Upper lobe of left lung (tissue), 6 donors: ENCODE results near the gene GOSR2. TPM values are rescaled to one million over a fixed set of nuclear protein-coding genes. Genes with fewer than 3 reads are reported as not detected.

Experiments
- ATAC-seq, 2 donors: fragments of 200-7000 bp; cut with Tn5 transposase; one replicate each; pipeline ENCODE4 v1.9.1; 2022; ENCODE audit warnings: mild to moderate bottlenecking in 2 of 2, moderate library complexity in 2 of 2; ENCODE audit not compliant: low FRiP score in 2 of 2
- DNase-seq, 2 donors: peaks; one replicate each; pipeline ENCODE4 v3.0.0-alpha.2; 2019 to 2020
- H3K27ac ChIP-seq, 4 donors: fragments of 200-600 bp; sonication (generic); one replicate each; pipeline ENCODE4 v1.5.1; 2016 to 2019
- H3K27me3 ChIP-seq, 4 donors: fragments of 200-600 bp; sonication (generic); one replicate each; pipeline ENCODE4 v1.5.1; 2017 to 2019
- H3K36me3 ChIP-seq, 4 donors: fragments of 200-600 bp; sonication (generic); one replicate each; pipeline ENCODE4 v1.5.1; 2016 to 2019
- H3K4me1 ChIP-seq, 4 donors: fragments of 200-600 bp; sonication (generic); one replicate each; pipeline ENCODE4 v1.5.1; 2018 to 2019
- H3K4me3 ChIP-seq, 4 donors: fragments of 200-600 bp; sonication (generic); one replicate each; pipeline ENCODE4 v1.5.1; 2017 to 2019; ENCODE audit warnings: mild to moderate bottlenecking in 2 of 4, moderate library complexity in 1 of 4
- H3K9me3 ChIP-seq, 4 donors: fragments of 200-600 bp; sonication (generic); one replicate each; pipeline ENCODE4 v1.5.1; 2018 to 2019
- EP300 ChIP-seq, 4 donors: sonication (generic); formaldehyde crosslinking; IDR thresholded peaks; one replicate each; pipeline ENCODE4 v1.5.1; 2017; ENCODE audit warnings: antibody characterized with exemption in 4 of 4, control low read depth in 2 of 4
- POLR2A ChIP-seq, 4 donors: fragments of 450-650 bp; IDR thresholded peaks; one replicate each; pipeline ENCODE4 v1.5.1; 2016 to 2017; ENCODE audit warnings: antibody characterized with exemption in 4 of 4, mild to moderate bottlenecking in 2 of 4
- POLR2AphosphoS5 ChIP-seq, 2 donors: sonication (generic); formaldehyde crosslinking; IDR thresholded peaks; one replicate each; pipeline ENCODE4 v1.5.1; 2017; ENCODE audit warnings: antibody characterized with exemption in 2 of 2
- WGBS, 2 donors: methylation state at CpG; one replicate each; pipeline ENCODE4 v1.1.5; 2017 to 2018; 5-methylcytosine and 5-hydroxymethylcytosine counted together
- total RNA-seq, 6 donors: library from RNA; depleted of rRNA in 4 of 6; stranded (reverse); fragments of >200 nt in 4 of 6; gene quantifications; one replicate each; pipeline versions ENCODE4 v1.1.0 to v1.2.1, GENCODE V29; 2016 to 2021
- TF ChIP-seq, protein P1 (sequence below), 6 experiments: fragments of 450-650 bp in 4 of 6; fragments of 200-600 bp in 2 of 6; sonication (generic) in 2 of 6; IDR thresholded peaks; one replicate each; pipeline ENCODE4 v1.5.1; 2016 to 2019; ENCODE audit warnings: antibody characterized with exemption in 6 of 6
- donor health status: DM: no; HTN: no; CAD: no; lungs with moderate emphysema.
- donor health status: DM: no; HTN: yes; CAD: no; lungs with severe emphysema.

GOSR2 gene
- total RNA-seq, 6 donors from 2014 or later = 40.3 to 79.6 (median 50.8) TPM

DNA sequence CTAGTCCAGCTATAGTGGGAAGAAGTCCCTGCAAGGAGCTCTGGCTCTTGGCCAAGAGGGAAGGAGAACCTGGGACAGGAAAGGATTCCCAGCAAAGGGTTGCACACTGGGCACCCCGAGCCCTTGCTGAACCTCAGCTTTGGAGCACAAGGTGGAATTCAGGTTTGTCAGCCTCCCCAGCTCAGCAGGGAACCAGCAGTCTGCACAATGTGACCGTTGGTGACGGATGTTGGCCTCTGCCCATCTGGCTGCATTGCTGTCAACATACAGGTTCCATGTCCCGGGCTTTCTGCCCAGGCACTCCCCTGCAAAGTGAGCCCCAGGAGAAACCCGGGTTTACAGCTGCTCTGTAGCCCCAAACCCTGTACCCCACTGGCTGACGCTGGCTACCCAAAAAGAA lies 49.4 kb downstream of the GOSR2 start:
- no peak for TF ChIP-seq POLR2AphosphoS5 (IDR thresholded peaks at IDR 0.05)
- no peak for TF ChIP-seq EP300 (IDR thresholded peaks at IDR 0.05)
- TF ChIP-seq, protein P1, sequence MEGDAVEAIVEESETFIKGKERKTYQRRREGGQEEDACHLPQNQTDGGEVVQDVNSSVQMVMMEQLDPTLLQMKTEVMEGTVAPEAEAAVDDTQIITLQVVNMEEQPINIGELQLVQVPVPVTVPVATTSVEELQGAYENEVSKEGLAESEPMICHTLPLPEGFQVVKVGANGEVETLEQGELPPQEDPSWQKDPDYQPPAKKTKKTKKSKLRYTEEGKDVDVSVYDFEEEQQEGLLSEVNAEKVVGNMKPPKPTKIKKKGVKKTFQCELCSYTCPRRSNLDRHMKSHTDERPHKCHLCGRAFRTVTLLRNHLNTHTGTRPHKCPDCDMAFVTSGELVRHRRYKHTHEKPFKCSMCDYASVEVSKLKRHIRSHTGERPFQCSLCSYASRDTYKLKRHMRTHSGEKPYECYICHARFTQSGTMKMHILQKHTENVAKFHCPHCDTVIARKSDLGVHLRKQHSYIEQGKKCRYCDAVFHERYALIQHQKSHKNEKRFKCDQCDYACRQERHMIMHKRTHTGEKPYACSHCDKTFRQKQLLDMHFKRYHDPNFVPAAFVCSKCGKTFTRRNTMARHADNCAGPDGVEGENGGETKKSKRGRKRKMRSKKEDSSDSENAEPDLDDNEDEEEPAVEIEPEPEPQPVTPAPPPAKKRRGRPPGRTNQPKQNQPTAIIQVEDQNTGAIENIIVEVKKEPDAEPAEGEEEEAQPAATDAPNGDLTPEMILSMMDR (IDR thresholded peaks at IDR 0.05) = no peak
- TF ChIP-seq POLR2A (IDR thresholded peaks at IDR 0.05) = no peak
- no peak for DNase-seq
- Histone ChIP-seq H3K9me3 (no peaks in the 10 kb centered on the region), H3K27me3 (peaks cover 0 to 2% (median under 1%) of the 10 kb centered on the region in 4 donors), H3K27ac (no peak overlapping the region), H3K4me1 (peaks cover 0 to 4% (median 0%) of the 10 kb centered on the region in 4 donors), H3K36me3 (peaks cover 0 to 4% (median 0%) of the 10 kb centered on the region in 4 donors), H3K4me3 (no peak overlapping the region)
- WGBS, 2 donors = 55 to 70% methylated on average over 3 to 6 of the region's 6 CpGs
- no peak for ATAC-seq

DNA sequence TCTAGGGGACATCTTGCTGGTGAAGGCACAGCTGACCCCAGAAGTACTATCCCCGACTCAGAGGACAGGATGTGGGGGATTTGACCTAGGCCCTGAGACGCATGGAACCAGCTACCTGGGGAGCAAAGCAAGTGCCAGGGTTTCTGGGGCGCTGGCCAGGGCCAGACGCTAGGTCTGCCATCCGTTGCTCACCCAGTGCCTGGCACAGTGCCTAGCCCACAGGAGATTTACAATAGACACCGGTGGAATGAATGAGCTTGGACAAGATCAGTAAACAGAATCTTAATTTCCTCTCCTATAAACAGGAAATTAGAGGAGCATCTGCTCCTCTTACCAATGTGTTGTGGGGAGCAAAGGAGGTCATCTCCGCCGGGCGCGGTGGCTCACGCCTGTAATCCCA lies 51.1 kb downstream of the GOSR2 start:
- H3K4me3 ChIP-seq = no peak overlapping the region
- H3K27ac ChIP-seq = no peak overlapping the region
- H3K9me3 ChIP-seq = no peaks in the 10 kb centered on the region
- peaks cover 11 to 21% (median 12%) of the 10 kb centered on the region in 4 donors for H3K4me1 ChIP-seq
- H3K36me3 ChIP-seq = no peaks in the 10 kb centered on the region
- DNase-seq (no peak), ATAC-seq (no peak)
- 74% methylated on average over 10 to 11 of the region's 11 CpGs for WGBS, 2 donors
- H3K27me3 ChIP-seq = peaks cover 0 to 20% (median 12%) of the 10 kb centered on the region in 4 donors
- TF ChIP-seq POLR2AphosphoS5 (IDR thresholded peaks at IDR 0.05) (no peak), EP300 (IDR thresholded peaks at IDR 0.05) (no peak)

DNA sequence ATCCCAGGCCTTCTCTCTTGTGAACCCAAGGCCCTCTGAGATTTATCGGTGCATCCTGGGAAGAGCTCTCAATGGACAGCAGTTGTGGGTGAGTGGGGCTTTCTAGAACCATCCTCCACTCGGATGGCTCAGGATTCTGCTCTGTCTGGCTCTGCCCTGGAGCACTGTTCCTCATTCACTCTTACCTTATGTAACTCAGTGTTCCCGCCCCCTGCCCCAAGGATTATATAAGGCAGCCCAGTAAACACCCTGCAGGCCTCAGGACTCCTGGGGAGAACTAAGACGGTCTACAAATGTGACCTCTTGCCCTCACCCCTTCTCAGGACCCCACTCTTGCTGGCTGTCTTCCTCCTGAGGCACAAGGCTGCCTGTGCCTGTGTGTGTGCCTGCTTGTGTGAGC lies 52.3 kb downstream of the GOSR2 start:
- H3K27me3 ChIP-seq = peaks cover 0 to 28% (median 16%) of the 10 kb centered on the region in 4 donors
- WGBS, 2 donors = 72 to 88% methylated on average over 4 of the region's 4 CpGs
- no peak overlapping the region for H3K27ac ChIP-seq
- no peak for DNase-seq
- no peak for ATAC-seq
- H3K4me3 ChIP-seq = no peak overlapping the region
- TF ChIP-seq, protein P1 (IDR thresholded peaks at IDR 0.05) = no peak
- TF ChIP-seq POLR2A (IDR thresholded peaks at IDR 0.05) (no peak), EP300 (IDR thresholded peaks at IDR 0.05) (no peak), POLR2AphosphoS5 (IDR thresholded peaks at IDR 0.05) (no peak)
- H3K4me1 ChIP-seq = peaks cover 17 to 28% (median 19%) of the 10 kb centered on the region in 4 donors
- H3K9me3 ChIP-seq = no peaks in the 10 kb centered on the region
- H3K36me3 ChIP-seq = no peaks in the 10 kb centered on the region

DNA sequence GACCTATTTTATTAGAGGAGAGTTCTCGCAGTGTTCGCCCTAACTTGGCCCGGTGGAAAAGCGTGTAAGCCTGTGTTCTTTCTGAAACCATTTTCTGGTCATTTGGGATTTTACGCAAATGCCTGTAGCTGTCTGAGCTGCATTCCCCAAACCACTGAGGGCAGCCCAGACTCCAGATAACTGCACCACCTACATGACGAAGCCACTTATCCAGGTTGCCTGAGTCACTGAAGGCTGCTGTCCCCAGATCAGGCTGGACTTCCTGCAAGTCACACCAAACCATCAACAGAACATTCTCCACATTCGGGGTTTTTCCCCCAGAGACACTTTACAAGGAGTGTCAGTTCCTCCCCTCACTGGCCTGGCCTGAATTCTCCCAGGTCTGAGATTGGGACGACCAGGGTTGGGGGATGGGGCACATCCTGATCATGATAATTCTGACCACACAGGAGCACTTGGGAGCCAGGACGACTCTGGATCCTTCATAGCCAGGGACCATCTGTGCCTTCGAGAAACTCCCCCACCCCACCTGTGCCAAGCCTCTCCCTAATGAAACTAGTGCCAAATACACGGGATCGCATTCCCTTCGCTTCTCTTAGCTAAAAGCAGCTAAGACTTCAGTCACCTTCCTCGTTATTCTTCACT lies 53.8 kb downstream of the GOSR2 start:
- WGBS, 2 donors = 74 to 82% methylated on average over 14 of the region's 14 CpGs
- ATAC-seq (no peak), DNase-seq (no peak)
- no peak for TF ChIP-seq POLR2A (IDR thresholded peaks at IDR 0.05)
- no peak for TF ChIP-seq EP300 (IDR thresholded peaks at IDR 0.05)
- TF ChIP-seq, protein P1 (IDR thresholded peaks at IDR 0.05) = no peak
- no peak for TF ChIP-seq POLR2AphosphoS5 (IDR thresholded peaks at IDR 0.05)
- Histone ChIP-seq H3K36me3 (no peaks in the 10 kb centered on the region), H3K4me3 (no peak overlapping the region), H3K27me3 (peaks cover 0 to 28% (median 16%) of the 10 kb centered on the region in 4 donors), H3K9me3 (no peaks in the 10 kb centered on the region), H3K4me1 (peaks cover 17 to 28% (median 19%) of the 10 kb centered on the region in 4 donors), H3K27ac (no peak overlapping the region)

DNA sequence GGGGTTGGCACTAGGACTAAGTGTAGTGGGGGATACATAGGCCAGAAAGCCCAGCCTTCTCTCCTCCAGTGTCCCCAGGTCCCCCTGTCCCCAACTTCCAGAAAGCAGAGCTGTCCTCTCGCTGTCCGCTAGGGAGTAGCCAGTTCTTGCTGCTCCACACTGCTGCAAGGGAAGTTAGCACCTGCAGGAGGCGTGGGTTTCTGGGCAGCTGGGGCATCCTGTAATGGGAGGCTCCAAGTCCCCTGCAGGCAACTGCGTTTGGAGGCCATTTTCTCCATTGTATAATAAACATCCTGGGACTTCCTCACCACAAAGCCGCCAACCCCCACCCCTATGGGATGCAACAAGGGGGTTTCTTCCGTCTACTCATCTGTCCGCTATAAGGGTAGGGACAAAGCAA lies 54.4 kb downstream of the GOSR2 start:
- WGBS, 2 donors = 51 to 52% methylated on average over 6 to 7 of the region's 7 CpGs
- TF ChIP-seq POLR2A (IDR thresholded peaks at IDR 0.05) = no peak
- TF ChIP-seq, protein P1 (IDR thresholded peaks at IDR 0.05) = peak in 1 of 6 experiments; percentile 9
- peaks cover 17 to 28% (median 19%) of the 10 kb centered on the region in 4 donors for H3K4me1 ChIP-seq
- H3K36me3 ChIP-seq = no peaks in the 10 kb centered on the region
- no peaks in the 10 kb centered on the region for H3K9me3 ChIP-seq
- H3K4me3 ChIP-seq = no peak overlapping the region
- H3K27ac ChIP-seq = no peak overlapping the region
- peaks cover 0 to 28% (median 16%) of the 10 kb centered on the region in 4 donors for H3K27me3 ChIP-seq
- ATAC-seq = no peak
- DNase-seq = no peak
